NB4 (cell line): ENCODE data around the gene TRIOBP.

ENCODE experiments used
- CTCF ChIP-seq: IDR thresholded peaks from one replicate; pipeline ENCODE4 v1.5.1; 2012; ENCODE audit warnings: low read depth, low read length
- POLR2A ChIP-seq: IDR thresholded peaks from 2 replicates; pipeline ENCODE4 v1.6.1; 2011; ENCODE audit warnings: mild to moderate bottlenecking; ENCODE audit not compliant: insufficient read length; ENCODE audit errors: extremely low read depth

DNA sequence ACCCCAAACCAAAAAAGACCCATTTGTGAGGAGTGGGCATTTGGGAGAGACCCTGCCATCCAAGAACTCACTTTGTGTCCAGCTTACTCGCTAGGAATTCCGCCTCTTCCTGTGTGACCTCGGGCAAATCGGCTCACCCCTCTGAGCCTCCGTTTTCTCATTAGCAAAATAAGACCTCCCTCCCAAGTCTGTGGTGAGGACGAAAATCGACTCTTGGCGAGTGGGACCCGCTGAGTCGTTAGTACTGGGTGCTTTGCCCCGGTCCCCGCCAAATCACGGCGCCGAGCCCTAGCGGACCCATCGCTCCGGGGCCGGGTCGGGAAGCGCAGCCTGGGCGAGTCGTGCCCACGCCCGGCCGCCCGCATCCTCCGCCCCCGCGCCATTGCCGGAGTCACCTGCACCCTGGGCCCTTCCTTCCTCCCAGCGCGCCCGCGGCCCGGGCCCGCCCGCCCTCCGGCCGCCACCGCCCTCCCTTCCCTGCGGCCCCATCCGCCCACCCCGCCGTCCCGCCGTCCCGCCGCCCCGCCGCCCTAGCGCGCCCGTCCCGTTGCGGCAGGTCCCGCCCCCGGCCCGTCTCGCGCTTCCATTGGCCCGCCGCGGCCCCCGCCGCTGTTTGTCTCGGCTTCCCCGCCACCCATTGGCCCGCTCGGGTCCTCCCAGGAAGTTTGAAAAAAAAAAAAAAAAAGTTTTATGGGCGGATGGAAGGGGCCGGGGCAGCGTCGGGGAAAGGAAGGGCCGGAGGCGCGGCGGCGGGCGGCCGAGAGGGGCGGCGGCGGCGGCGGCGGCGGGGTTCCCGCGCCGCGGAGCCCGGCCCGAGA lies 48.9 kb downstream of the TRIOBP start:
- no peak for TF ChIP-seq POLR2A
- no peak for TF ChIP-seq CTCF
